GM12878 (cell line): ENCODE results near the gene GALNT16. TPM values are rescaled to one million over a fixed set of nuclear protein-coding genes. Genes with fewer than 3 reads are reported as not detected.
A peak's percentile ranks its signal among the peaks of the same experiment; 100 is the strongest.

Experiments
- ATF7 ChIP-seq: fragments of 450-650 bp; IDR thresholded peaks from 2 replicates; pipeline ENCODE4 v1.6.1; 2016; ENCODE audit warnings: low read depth, mild to moderate bottlenecking
- BCL3 ChIP-seq: IDR thresholded peaks from 2 replicates; pipeline ENCODE4 v1.6.1; 2011; ENCODE audit warnings: borderline replicate concordance, low read depth, mild to moderate bottlenecking, moderate library complexity, low read length; ENCODE audit not compliant: insufficient read depth, poor library complexity, severe bottlenecking
- CBX5 ChIP-seq: sonication (generic); IDR thresholded peaks from 2 replicates; pipeline ENCODE4 v1.6.1; 2016; ENCODE audit warnings: low read depth, moderate library complexity, mild to moderate bottlenecking, inconsistent platforms
- CEBPZ ChIP-seq: fragments of 150-350 bp; IDR thresholded peaks from 2 replicates; pipeline ENCODE4 v1.6.1; 2016; ENCODE audit warnings: low read depth, low read length
- E4F1 ChIP-seq: fragments of 450-650 bp; IDR thresholded peaks from 2 replicates; pipeline ENCODE4 v1.6.1; 2018; ENCODE audit warnings: borderline replicate concordance, mild to moderate bottlenecking; ENCODE audit not compliant: partially characterized antibody
- ESRRA ChIP-seq: IDR thresholded peaks from 2 replicates; pipeline ENCODE4 v1.6.1; 2012; ENCODE audit warnings: mild to moderate bottlenecking, low read length, improper control_type of control experiment
- FOS ChIP-seq: IDR thresholded peaks from 3 replicates; pipeline ENCODE4 v1.6.1; 2011; ENCODE audit warnings: borderline replicate concordance; ENCODE audit not compliant: insufficient read length; ENCODE audit errors: extremely low read depth
- FOXM1 ChIP-seq: IDR thresholded peaks from 2 replicates; pipeline ENCODE4 v1.6.1; 2012; ENCODE audit warnings: low read depth, mild to moderate bottlenecking, inconsistent platforms, low read length, moderate library complexity
- GATAD2B ChIP-seq: fragments of 450-650 bp; conservative IDR thresholded peaks from 2 replicates; pipeline ENCODE4 v1.6.1; 2017; ENCODE audit warnings: low read depth, mild to moderate bottlenecking, moderate library complexity
- IRF4 ChIP-seq: IDR thresholded peaks from 2 replicates; pipeline ENCODE4 v1.6.1; 2011; ENCODE audit warnings: low read depth, low read length
- MLLT1 ChIP-seq: fragments of 450-650 bp; IDR thresholded peaks from 2 replicates; pipeline ENCODE4 v1.6.1; 2016; ENCODE audit warnings: mild to moderate bottlenecking
- MYC ChIP-seq: IDR thresholded peaks from 2 replicates; pipeline ENCODE4 v1.6.1; 2011; ENCODE audit warnings: mild to moderate bottlenecking, low read length, moderate library complexity, inconsistent platforms; ENCODE audit not compliant: insufficient read depth, insufficient replicate concordance, insufficient read length, severe bottlenecking
- NR2C1 ChIP-seq: fragments of 450-650 bp; IDR thresholded peaks from 2 replicates; pipeline ENCODE4 v1.6.1; 2017; ENCODE audit warnings: antibody characterized with exemption, mild to moderate bottlenecking, moderate library complexity
- RAD21 ChIP-seq: IDR thresholded peaks from 2 replicates; pipeline ENCODE4 v1.6.1; 2011; ENCODE audit warnings: mild to moderate bottlenecking, low read depth, low read length, moderate library complexity; ENCODE audit not compliant: insufficient read depth
- RAD51 ChIP-seq: fragments of 450-650 bp; IDR thresholded peaks from 2 replicates; pipeline ENCODE4 v1.6.1; 2016; ENCODE audit warnings: moderate library complexity, mild to moderate bottlenecking, inconsistent platforms
- RB1 ChIP-seq: fragments of 450-650 bp; formaldehyde crosslinking; IDR thresholded peaks from 2 replicates; pipeline ENCODE4 v1.6.1; 2017; ENCODE audit warnings: mild to moderate bottlenecking, borderline replicate concordance
- SIX5 ChIP-seq: IDR thresholded peaks from 2 replicates; pipeline ENCODE4 v1.6.1; 2011; ENCODE audit warnings: mild to moderate bottlenecking, low read depth, low read length, moderate library complexity; ENCODE audit not compliant: severe bottlenecking
- SMAD5 ChIP-seq: IDR thresholded peaks from 2 replicates; pipeline ENCODE4 v1.6.1; 2016; ENCODE audit warnings: antibody characterized with exemption, low read depth
- TCF3 ChIP-seq: IDR thresholded peaks from 2 replicates; pipeline ENCODE4 v1.6.1; 2012; ENCODE audit warnings: low read depth, mild to moderate bottlenecking, low read length, borderline replicate concordance; ENCODE audit not compliant: insufficient read depth
- ZSCAN29 ChIP-seq: fragments of 450-650 bp; IDR thresholded peaks from 2 replicates; pipeline ENCODE4 v1.6.1; 2017; ENCODE audit warnings: mild to moderate bottlenecking, moderate library complexity
- polyA plus RNA-seq, 11 experiments: library from polyadenylated mRNA; depleted of rRNA in 4 of 11; unstranded in 6 of 11; stranded (reverse) in 5 of 11; fragments of >200 nt; fragmentation: Nextera tagmentation in 4 of 11; fragmentation: Illumina TruSeq in 1 of 11; extraction: Ambion mirVana in 4 of 11; extraction: Trizol in 1 of 11; gene quantifications; 1 replicate in 1 of 11; 2 replicates in 10 of 11; pipeline versions ENCODE4 v1.2.1 to v1.2.3, GENCODE V29; 2011 to 2016; ENCODE audit warnings: inconsistent platforms in 2 of 11, missing spikeins in 2 of 11, low read depth in 1 of 11
- total RNA-seq, 4 experiments: library from RNA; depleted of rRNA in 3 of 4; stranded (reverse); fragments of >200 nt in 3 of 4; fragmentation: Illumina TruSeq in 1 of 4; extraction: Trizol in 1 of 4; gene quantifications; 2 replicates each; pipeline versions ENCODE4 v1.2.1 to v1.2.3, GENCODE V29; 2013 to 2021

The GALNT16 gene
- total and polyA plus RNA-seq, 10 of the 15 experiments (the other 5 are each of a cell fraction or from before 2014, with no cell fraction given) = under 0.01 to 0.08 (median 0.03) TPM; not detected in 3

GRCh38 chr14:69281450-69282169 lies 21.7 kb downstream of the GALNT16 start (continued):
- no peak for TF ChIP-seq SIX5
- TF ChIP-seq RB1 = no peak
- no peak for TF ChIP-seq NR2C1
- TF ChIP-seq GATAD2B = no peak
- TF ChIP-seq IRF4 = peak; percentile 43; the same call in 1 of the 2 replicates
- TF ChIP-seq CEBPZ = no peak
- TF ChIP-seq FOXM1 = no peak
- TF ChIP-seq BCL3 = no peak
- no peak for TF ChIP-seq FOS
- TF ChIP-seq SMAD5 = no peak
- TF ChIP-seq E4F1 = no peak
- TF ChIP-seq MLLT1 = no peak
- peak; percentile 65; the same call in 1 of the 2 replicates for TF ChIP-seq RAD51
- no peak for TF ChIP-seq ESRRA
- TF ChIP-seq TCF3 = no peak
- TF ChIP-seq ATF7 = peak; percentile 93
- TF ChIP-seq MYC = no peak
- TF ChIP-seq CBX5 = no peak
- TF ChIP-seq ZSCAN29 = no peak
- 0 out of 2 replicates have a peak, but pooled peaks have one; percentile 9 for TF ChIP-seq RAD21
